IgD-negative memory B cell (primary cell): ENCODE data around the gene MFAP4. TPM values are rescaled to one million over a fixed set of nuclear protein-coding genes. Genes with fewer than 3 reads are reported as not detected.

Experiments
- H3K27ac Mint-ChIP-seq, 3 donors: one replicate each; pipeline ENCODE4 v1.8.0; 2020 to 2022; ENCODE audit warnings: mild to moderate bottlenecking in 3 of 3, mixed read lengths in 3 of 3, moderate library complexity in 1 of 3
- H3K27me3 Mint-ChIP-seq: one replicate; pipeline ENCODE4 v1.8.0; 2021; ENCODE audit warnings: mixed read lengths
- H3K36me3 Mint-ChIP-seq: one replicate; pipeline ENCODE4 v1.8.0; 2020; ENCODE audit warnings: mild to moderate bottlenecking, mixed read lengths
- H3K4me1 Mint-ChIP-seq, 3 donors: one replicate each; pipeline ENCODE4 v1.8.0; 2020 to 2022; ENCODE audit warnings: mixed read lengths in 3 of 3, mild to moderate bottlenecking in 1 of 3
- H3K4me3 Mint-ChIP-seq, 4 donors: one replicate each; pipeline ENCODE4 v1.8.0; 2020 to 2022; ENCODE audit warnings: mild to moderate bottlenecking in 4 of 4, mixed read lengths in 4 of 4, moderate library complexity in 3 of 4
- H3K9me3 Mint-ChIP-seq, 3 donors: one replicate each; pipeline ENCODE4 v1.8.0; 2020 to 2021; ENCODE audit warnings: mixed read lengths in 3 of 3, mild to moderate bottlenecking in 1 of 3
- polyA plus RNA-seq: library from polyadenylated mRNA; unstranded; fragments of 300-500 nt; fragmentation: Illumina TruSeq; gene quantifications from one replicate; pipeline ENCODE4 v1.2.3, GENCODE V29; 2021

MFAP4 gene
- polyA plus RNA-seq, 1 donor from 2014 or later, result not detected

DNA sequence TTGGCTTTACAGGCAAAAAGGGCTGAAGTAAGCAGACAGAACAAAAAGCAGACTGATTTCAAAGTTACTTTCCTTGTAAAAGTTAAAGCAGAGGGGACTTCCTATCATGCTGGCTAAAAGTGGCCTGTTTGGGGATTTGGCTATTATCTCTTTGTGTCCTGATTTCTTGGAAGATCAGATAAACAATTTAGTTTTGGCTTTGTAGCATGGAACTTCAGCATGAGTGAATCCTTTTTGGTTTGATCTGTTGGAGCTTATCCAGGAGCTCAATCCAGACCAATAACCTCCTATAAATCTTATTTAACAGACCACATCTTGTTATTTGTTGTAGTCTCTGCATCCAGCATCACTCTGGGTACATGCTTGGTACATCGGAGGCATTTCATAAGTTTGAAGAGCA lies 15.2 kb upstream of the MFAP4 start:
- Mint-ChIP-seq H3K4me1 (no peaks in the 10 kb centered on the region), H3K27ac (no peak overlapping the region), H3K27me3 (peaks cover 3% of the 10 kb centered on the region), H3K36me3 (no peaks in the 10 kb centered on the region), H3K9me3 (peaks cover 0 to 3% (median 0%) of the 10 kb centered on the region in 3 donors), H3K4me3 (no peak overlapping the region)

DNA sequence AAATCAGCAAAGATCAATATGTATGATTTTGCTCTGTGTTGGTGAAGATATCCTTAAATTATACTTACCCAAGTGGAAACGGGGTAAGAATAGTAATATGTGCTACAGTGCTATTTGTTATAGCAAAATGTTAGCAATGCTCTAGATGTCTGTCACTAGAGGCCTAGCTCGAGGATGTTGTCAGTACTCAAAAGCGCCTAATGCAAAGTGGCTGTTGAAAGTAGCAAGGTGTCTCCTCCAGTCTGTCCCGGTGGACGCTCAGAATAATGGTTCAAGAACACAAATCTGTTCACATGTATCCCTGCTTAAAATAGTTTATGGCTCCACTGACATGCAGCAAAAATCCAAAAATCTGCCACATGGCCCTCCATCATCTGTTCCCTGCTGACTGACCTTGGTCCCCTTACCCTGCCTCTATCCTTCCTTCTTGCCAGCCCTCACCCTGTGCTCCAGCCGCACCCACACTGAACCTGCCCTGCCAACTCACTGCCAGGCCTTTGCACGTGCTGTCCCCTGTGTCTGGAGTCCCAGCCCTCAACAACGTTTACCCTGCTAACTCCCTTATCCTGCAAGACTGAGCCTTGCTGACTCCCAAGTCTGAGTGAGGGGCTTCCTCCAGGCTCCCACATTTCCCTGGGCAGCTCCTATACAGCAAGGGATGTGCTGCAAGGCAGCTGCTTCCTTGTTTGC lies 14.5 kb upstream of the MFAP4 start:
- peaks cover 3% of the 10 kb centered on the region for H3K27me3 Mint-ChIP-seq
- no peaks in the 10 kb centered on the region for H3K36me3 Mint-ChIP-seq
- no peak overlapping the region for H3K4me3 Mint-ChIP-seq
- H3K27ac Mint-ChIP-seq, result no peak overlapping the region
- no peaks in the 10 kb centered on the region for H3K4me1 Mint-ChIP-seq
- peaks cover 0 to 3% (median 0%) of the 10 kb centered on the region in 3 donors for H3K9me3 Mint-ChIP-seq

DNA sequence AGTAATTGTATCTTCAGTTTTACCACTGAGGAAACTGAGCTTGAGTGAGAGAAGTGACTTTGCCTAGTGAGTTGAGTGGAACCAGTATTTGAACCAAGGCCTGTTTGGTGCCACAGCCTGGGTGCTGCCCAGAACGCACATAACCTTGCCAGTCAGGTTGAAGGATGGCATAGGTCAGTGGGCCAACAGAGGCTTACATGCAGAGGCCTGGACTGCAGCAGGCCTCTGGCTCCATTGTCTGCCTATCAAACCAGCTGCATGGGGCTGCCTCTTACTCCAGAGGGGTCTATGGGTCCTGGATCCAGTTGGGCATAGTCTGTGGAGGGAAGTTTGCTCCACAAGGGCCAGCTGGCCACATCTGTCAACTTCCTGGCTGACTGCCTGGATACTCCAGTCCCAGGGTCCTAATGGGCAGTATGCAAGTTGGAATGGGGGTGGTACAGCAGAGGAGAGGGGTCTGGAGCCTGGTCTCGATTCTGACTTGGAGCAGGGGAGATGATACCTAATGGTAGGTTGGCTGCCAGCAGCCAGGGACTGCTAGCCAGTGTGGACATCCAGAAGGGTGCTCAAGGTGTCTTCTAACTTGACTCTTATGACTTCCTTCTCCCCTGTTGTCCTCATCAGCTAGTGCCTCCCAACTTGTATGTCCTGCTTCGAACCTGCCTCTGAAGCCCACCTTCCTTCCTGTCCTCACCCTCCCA lies 12.9 kb upstream of the MFAP4 start:
- Mint-ChIP-seq H3K27ac (peak overlapping the region in 1 of 3 donors; percentile 39), H3K36me3 (no peaks in the 10 kb centered on the region), H3K27me3 (peaks cover 3% of the 10 kb centered on the region)

DNA sequence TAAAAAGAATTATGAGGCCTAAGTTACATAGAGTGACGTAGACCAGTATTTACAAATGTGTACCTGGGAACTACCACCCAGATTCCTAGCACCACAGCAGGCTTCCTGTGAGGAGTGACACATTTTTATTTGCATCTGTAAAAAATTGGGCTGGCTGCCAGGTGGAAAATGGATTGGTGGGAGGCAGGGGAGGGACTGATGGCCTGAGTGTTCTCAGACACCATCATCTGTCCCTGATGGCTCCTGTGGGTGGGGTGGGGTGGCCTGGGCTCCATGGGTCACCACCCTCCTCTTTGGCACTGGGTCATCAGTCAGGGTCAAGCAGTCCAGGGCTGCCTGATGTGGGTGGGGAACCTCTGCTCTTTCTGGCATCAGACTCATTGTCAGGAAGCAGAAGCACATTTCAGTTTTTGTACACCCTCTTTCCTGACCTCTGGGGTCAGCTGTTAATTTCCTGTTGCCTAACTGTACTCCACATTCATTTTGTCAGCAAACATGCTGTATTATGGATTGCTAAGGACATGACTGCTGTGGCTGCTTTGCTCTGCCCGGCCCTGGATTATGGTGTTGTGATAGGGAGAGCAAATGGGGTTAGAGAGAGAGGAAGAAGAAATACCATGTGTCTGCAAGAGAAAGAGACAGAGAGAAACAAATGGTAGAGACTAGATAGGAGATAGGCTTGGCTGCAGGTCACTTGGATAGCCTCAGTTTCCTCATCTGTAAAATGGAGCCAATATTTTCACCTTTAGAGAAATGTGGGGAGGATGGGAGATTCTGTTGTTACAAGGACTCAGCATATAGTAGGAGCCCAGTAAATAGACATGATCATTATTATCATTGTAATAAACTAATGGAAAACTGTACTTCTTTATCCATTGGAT lies 11.6 kb upstream of the MFAP4 start:
- Mint-ChIP-seq H3K36me3 (peaks cover 3% of the 10 kb centered on the region), H3K9me3 (peaks cover 0 to under 1% (median 0%) of the 10 kb centered on the region in 3 donors), H3K4me1 (no peaks in the 10 kb centered on the region), H3K27me3 (peaks cover 3% of the 10 kb centered on the region), H3K4me3 (no peak overlapping the region), H3K27ac (no peak overlapping the region)

More for the DNA sequence above, 12.9 kb upstream of the MFAP4 start:
- H3K4me3 Mint-ChIP-seq, result no peak overlapping the region
- H3K9me3 Mint-ChIP-seq, result peaks cover 0 to 3% (median 0%) of the 10 kb centered on the region in 3 donors
- H3K4me1 Mint-ChIP-seq, result no peaks in the 10 kb centered on the region

DNA sequence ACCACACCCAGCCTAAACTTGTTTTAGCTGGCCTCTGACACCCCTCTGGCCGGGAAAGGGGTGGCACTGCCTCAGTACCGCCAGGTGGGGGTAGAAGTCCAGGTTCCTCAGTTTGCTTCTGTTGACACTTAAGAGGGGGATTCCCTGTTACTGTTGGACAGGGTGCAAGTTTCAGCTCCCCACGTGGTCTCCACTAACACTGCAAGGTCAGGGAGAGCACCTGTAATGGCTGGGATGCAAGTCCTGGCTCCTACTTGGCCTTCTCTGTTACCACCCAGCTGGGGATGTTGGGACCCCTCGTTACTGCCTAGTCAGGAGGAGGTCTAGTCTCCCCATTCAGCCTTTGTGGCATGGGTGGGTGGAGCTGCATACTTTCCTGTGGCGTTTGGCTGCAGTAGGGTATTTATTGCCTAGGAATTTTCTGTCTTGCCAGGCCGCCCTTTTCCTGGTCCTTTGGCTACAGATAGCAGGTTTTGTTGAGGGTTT lies 10.6 kb upstream of the MFAP4 start:
- H3K27me3 Mint-ChIP-seq, result peaks cover 3% of the 10 kb centered on the region
- H3K4me1 Mint-ChIP-seq, result no peaks in the 10 kb centered on the region
- H3K27ac Mint-ChIP-seq, result no peak overlapping the region
- H3K36me3 Mint-ChIP-seq, result peaks cover 4% of the 10 kb centered on the region
- no peak overlapping the region for H3K4me3 Mint-ChIP-seq
- no peaks in the 10 kb centered on the region for H3K9me3 Mint-ChIP-seq

DNA sequence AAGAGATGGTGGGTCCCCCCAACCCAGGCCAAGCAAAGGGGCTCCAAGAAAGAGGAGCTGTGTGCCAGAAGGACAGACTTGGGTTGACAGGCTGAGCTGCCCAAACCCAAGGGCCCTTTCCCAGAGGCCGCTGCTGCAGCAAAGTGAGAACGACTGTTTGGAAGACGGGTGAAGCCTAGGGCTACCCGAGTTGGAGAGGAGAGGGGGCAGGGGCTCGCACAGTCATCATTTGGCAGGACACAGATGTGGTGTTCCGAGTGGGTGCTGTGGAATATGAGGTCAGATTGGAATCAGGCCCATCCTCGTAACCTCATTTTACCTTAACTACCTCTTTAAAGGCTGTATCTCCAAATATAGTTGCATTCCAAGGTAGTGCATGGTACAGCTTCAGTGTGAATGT lies 5.3 kb upstream of the MFAP4 start:
- H3K36me3 Mint-ChIP-seq, result peaks cover 8% of the 10 kb centered on the region
- no peak overlapping the region for H3K4me3 Mint-ChIP-seq
- no peaks in the 10 kb centered on the region for H3K9me3 Mint-ChIP-seq
- peaks cover 6% of the 10 kb centered on the region for H3K27me3 Mint-ChIP-seq
- H3K4me1 Mint-ChIP-seq, result no peaks in the 10 kb centered on the region
- no peak overlapping the region for H3K27ac Mint-ChIP-seq

DNA sequence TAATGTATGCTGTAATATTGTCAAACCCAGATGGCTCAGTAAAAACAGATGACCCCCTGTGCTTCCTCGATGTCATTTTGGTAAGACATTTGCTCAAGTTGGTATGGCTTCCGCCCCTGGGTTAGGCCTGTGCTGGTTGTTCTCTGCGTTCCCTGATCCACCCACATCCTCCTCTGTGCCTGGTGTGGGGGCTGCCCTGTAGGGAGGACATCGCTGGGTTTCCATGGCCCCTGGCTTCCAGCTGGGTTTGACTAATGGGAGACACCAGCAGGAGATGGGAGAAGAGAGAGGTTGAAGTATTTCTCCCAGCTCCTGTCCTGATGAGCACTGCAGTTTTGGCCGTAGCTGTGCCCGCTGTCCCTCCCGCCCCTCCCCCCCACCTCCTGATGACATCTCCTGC lies 4.4 kb upstream of the MFAP4 start:
- peaks cover 6% of the 10 kb centered on the region for H3K27me3 Mint-ChIP-seq
- no peak overlapping the region for H3K27ac Mint-ChIP-seq
- no peak overlapping the region for H3K4me3 Mint-ChIP-seq
- peaks cover 8% of the 10 kb centered on the region for H3K36me3 Mint-ChIP-seq
- H3K4me1 Mint-ChIP-seq, result no peaks in the 10 kb centered on the region
- no peaks in the 10 kb centered on the region for H3K9me3 Mint-ChIP-seq

DNA sequence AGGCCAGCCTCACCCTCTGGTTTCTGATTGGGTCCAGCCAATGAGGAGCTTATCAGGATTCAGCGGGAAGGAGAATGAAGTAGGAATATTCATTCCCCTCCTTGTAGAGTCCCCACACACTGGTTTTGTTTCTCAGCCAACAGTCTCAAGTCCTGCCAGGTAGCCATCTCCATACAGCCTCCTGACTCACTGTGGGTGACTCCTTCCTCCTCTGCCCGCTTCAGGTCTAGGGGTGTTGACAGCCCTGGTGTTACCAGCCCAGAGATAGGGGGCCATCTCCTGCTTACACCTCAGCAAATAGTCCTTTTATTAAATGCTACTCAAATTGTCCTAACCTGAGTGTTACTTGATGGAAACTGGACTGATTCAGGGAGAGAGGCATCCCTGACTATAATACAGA lies 4.0 kb upstream of the MFAP4 start:
- Mint-ChIP-seq H3K27me3 (peaks cover 6% of the 10 kb centered on the region), H3K4me3 (no peak overlapping the region), H3K9me3 (no peaks in the 10 kb centered on the region), H3K27ac (no peak overlapping the region), H3K36me3 (peaks cover 8% of the 10 kb centered on the region), H3K4me1 (no peaks in the 10 kb centered on the region)

DNA sequence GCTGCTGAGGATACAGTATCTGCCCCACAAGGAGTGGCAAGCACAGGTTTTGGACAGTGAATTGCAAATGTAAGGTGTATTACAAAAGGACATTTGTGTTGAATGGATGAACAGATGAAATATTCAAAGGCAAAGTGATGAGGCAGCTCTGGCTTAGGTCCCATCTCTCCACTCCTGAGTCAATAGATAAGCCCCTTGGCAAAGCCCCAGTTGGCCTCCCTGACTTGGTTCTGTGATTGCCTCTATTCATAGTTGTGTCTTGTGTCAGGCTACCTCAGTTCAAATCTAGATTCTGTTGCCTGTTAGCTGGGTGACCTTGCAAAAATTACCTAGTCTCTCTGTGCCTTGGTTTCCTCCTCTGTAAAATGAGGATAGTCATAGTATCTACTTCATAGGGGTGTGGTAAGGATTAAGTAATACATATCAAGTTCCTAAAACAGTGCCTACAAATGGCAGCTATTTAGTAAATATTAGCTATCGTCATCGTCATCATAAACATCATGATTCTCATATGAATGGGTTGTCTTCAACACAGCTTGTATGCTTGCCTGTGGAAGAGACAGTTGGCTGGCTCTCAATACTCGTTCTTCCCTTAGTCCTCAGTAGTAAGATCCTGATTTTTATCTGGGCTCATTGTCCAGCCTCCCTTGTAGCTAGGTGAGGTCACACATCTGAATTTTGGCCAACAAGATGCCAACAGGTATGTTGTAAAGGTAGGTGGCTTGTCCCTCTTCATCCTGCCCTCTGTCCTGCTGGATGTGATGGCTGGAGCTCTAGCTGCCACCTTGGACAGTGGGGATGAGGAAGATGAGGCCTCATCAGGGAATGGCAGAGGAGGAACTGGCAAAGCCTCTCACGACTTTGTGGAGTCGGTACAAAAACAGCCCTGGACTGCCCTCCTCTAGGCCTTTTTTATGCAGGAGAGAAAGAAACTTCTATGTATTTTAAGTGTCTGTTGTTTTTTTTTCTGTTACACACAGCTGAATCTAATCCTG lies 2.1 kb upstream of the MFAP4 start:
- H3K27ac Mint-ChIP-seq, result peak overlapping the region in 1 of 3 donors; percentile 18

DNA sequence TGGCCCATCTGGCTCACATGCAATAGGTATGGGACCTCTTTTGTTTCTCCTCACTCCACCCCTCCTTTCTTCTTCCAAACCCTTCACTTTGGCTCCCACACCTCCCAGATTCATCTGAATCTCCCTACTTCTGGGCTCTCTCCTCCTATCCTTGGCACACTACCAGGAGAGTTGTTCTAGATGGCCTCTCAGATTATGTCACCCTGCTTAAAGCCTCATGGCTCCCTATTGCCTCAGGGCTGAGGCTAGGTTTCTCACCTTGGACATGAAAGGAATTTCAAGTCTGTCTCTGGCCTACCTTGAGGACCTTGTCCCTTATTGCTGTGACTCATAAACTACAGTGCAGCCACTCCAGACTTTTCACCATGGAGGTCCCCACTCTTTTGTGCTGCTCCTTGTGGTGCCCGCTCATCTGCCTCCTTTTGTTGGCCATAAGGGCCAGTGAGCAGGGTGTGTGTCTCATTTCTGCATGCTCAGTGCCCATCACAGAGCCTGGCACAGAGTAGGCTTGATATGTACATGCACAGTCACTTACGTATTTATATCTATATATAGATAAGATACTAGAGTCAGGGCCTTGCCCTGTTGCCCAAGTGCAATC lies 1.0 kb upstream of the MFAP4 start:
- Mint-ChIP-seq H3K4me1 (peaks cover 0 to 2% (median 0%) of the 10 kb centered on the region in 3 donors), H3K27me3 (peaks cover 8% of the 10 kb centered on the region), H3K9me3 (no peaks in the 10 kb centered on the region), H3K4me3 (no peak overlapping the region), H3K27ac (no peak overlapping the region), H3K36me3 (peaks cover 10% of the 10 kb centered on the region)

More for the DNA sequence above, 2.1 kb upstream of the MFAP4 start:
- no peak overlapping the region for H3K4me3 Mint-ChIP-seq
- peaks cover 9% of the 10 kb centered on the region for H3K36me3 Mint-ChIP-seq
- H3K27me3 Mint-ChIP-seq, result peaks cover 8% of the 10 kb centered on the region
- H3K9me3 Mint-ChIP-seq, result no peaks in the 10 kb centered on the region
- peaks cover 0 to 2% (median 0%) of the 10 kb centered on the region in 3 donors for H3K4me1 Mint-ChIP-seq

DNA sequence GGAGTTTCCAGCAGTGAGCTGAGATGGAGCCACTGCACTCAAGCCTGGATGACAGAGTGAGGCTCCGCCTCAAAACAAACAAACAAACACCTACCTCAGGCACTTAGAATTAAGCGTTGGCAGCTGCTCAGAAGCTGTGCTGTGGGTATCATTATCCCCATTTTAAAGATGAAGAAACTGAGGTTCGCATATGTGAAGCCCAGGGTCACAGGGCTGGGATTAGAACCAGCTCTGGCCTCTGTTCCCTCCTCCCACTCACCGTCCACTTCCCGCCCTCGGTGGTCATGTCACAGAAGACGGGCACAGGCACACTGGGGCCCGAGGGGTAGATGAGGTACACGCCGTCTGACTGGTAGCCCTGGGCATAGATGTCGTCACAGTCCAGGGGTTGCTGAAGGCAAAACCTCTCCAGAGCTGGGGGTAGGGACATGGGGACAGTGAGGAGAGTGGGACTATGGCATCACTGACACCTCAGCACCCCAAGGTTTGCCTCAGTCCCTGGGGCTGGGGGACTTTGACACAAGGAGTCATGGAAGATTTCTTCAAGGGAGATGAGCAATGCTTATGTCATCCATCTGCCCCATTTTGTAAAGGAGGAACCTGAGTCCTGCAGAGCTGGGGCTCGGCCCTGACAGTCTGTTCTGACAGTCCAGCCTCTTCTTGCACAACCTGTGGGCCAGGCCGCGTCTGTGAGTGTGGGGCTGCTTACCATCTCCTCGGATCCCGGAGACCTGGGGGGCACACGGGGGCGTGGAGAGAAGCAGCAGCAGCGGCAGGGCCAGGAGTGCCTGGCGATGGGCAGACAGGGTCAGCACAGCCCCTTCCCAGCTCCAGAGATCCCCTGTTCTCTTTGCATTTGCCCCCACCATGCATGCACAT lies 700 bp downstream of the MFAP4 start:
- Mint-ChIP-seq H3K36me3 (peaks cover 7% of the 10 kb centered on the region), H3K4me3 (no peak overlapping the region), H3K4me1 (peaks cover 0 to 2% (median 0%) of the 10 kb centered on the region in 3 donors), H3K27ac (peak overlapping the region in 1 of 3 donors; percentile 39), H3K27me3 (peaks cover 8% of the 10 kb centered on the region), H3K9me3 (no peaks in the 10 kb centered on the region)

DNA sequence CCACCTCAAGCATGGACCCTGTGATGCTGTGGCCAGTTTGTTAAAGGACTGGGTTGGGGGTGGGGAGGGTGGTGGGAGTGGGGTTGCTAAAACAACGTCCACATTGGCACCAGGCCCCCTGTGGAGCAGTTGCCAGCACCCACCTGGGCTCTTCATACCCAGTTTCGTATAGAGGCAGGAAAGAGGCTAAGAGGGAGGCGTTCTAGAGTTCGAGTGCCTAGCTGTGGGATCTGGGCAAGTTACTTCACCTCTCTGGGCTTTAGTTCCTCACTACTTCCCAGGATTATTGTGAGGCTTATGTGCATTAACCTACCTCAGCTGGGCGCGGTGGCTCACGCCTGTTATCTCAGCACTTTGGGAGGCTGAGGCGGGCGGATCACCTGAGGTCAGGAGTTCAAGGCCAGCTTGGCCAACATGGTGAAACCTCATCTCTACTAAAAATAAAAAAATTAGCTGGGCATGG lies 1.4 kb downstream of the MFAP4 start:
- Mint-ChIP-seq H3K36me3 (peaks cover 7% of the 10 kb centered on the region), H3K27ac (no peak overlapping the region), H3K4me3 (no peak overlapping the region), H3K4me1 (peaks cover 0 to 2% (median 0%) of the 10 kb centered on the region in 3 donors), H3K27me3 (peaks cover 8% of the 10 kb centered on the region), H3K9me3 (no peaks in the 10 kb centered on the region)
